DND-41 (cell line): ENCODE results near the gene NLGN4X.

Experiments
- CTCF ChIP-seq: IDR thresholded peaks from 2 replicates; pipeline ENCODE4 v1.5.1; 2012; ENCODE audit warnings: borderline replicate concordance, low read length, moderate library complexity, mild to moderate bottlenecking; ENCODE audit not compliant: poor library complexity, severe bottlenecking; ENCODE audit errors: extremely low read depth
- EZH2 ChIP-seq: IDR thresholded peaks from 3 replicates; pipeline ENCODE4 v1.6.1; 2012; ENCODE audit warnings: borderline replicate concordance, low read depth, mild to moderate bottlenecking, moderate library complexity, low read length, inconsistent platforms; ENCODE audit not compliant: severe bottlenecking

- TF ChIP-seq CTCF (peak; percentile 42), EZH2 (no peak)
Measured at GRCh38 chrX:5916945-5917344, 311.7 kb downstream of the NLGN4X start.
